ENCODE data around the gene CEL. TPM values are rescaled to one million over a fixed set of nuclear protein-coding genes. Genes with fewer than 3 reads are reported as not detected.

Gene CEL
- total RNA-seq, 2 donors from 2014 or later: 1.2 to 4.2 TPM

DNA sequence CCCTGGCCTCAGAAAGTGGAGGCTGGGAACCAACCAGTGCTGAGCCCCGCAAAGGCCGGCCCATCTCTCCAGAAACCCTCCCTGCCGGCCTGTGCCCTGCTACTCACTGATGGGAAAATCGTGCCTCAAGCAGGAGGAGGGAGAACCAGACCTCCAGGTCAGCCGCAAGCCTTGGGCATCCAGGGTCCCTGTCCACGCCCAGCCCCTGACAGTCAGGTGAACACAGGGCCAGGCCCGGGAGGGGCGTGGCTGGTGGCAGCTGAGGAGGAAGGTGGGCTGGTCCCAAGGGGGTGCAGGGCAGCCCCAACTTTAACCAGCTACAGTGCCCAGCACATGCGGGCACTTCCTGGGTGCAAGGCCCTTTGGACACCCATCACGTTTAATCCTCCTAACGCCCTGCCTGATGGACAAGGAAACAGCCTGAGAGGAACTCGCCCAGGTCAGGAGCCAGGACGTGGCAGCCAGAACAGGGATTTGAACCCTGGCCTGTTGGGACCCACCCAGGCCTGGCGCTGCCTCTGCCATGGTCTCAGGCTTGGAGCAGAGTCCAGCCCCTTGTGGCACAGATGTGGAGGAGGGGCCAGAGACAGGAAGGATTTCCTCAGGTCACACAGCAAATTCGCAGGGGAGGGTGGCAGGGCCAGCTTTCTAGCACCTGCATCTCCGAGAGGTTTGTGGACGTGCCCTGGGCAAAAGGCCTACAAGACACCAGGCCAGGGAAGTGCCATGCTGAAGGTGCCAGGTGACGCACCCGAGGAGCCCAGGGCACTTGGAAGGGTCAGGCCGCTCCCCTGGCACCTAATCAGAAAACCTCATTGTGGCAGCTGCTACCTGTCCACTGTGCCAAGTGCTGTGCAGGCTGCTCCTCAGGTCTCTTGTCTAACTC, 54.8 kb downstream of the CEL start:
- ATAC-seq (replicated peaks): no peak
- Mint-ChIP-seq H3K9me3 (no peaks in the 10 kb centered on the region), H3K4me1 (peaks cover 30% of the 10 kb centered on the region), H3K36me3 (ENCODE audit: low read depth) (peaks cover 62% of the 10 kb centered on the region), H3K27me3 (no peaks in the 10 kb centered on the region), H3K27ac (peak overlapping the region; percentile 93), H3K4me3 (peak overlapping the region; percentile 85)

- H3K27ac Mint-ChIP-seq: peak overlapping the region; percentile 71
- peak overlapping the region; percentile 85 for H3K4me3 Mint-ChIP-seq
- H3K27me3 Mint-ChIP-seq: no peaks in the 10 kb centered on the region
- no peaks in the 10 kb centered on the region for H3K9me3 Mint-ChIP-seq
- H3K36me3 Mint-ChIP-seq (ENCODE audit: low read depth): peaks cover 56% of the 10 kb centered on the region
- peaks cover 34% of the 10 kb centered on the region for H3K4me1 Mint-ChIP-seq
- no peak for ATAC-seq (replicated peaks)
These were observed 55.7 kb downstream of the CEL start for GRCh38 chr9:133117271-133118178.

GRCh38 chr9:133118179-133118520, 56.4 kb downstream of the CEL start:
- Mint-ChIP-seq H3K9me3 (no peaks in the 10 kb centered on the region), H3K27me3 (no peaks in the 10 kb centered on the region), H3K4me1 (peaks cover 34% of the 10 kb centered on the region), H3K4me3 (peak overlapping the region; percentile 85), H3K36me3 (ENCODE audit: low read depth) (peaks cover 51% of the 10 kb centered on the region), H3K27ac (peak overlapping the region; percentile 71)
- ATAC-seq (replicated peaks): no peak

- H3K4me1 Mint-ChIP-seq: peaks cover 31% of the 10 kb centered on the region
- H3K9me3 Mint-ChIP-seq: no peaks in the 10 kb centered on the region
- no peak for ATAC-seq (replicated peaks)
- peak overlapping the region; percentile 85 for H3K4me3 Mint-ChIP-seq
- no peaks in the 10 kb centered on the region for H3K27me3 Mint-ChIP-seq
- peaks cover 46% of the 10 kb centered on the region for H3K36me3 Mint-ChIP-seq (ENCODE audit: low read depth)
- peak overlapping the region; percentile 50 for H3K27ac Mint-ChIP-seq
These were observed 56.8 kb downstream of the CEL start for GRCh38 chr9:133118568-133118967.

- Mint-ChIP-seq H3K9me3 (no peaks in the 10 kb centered on the region), H3K27ac (peak overlapping the region; percentile 59), H3K27me3 (no peaks in the 10 kb centered on the region), H3K4me3 (peak overlapping the region; percentile 85), H3K4me1 (peaks cover 37% of the 10 kb centered on the region), H3K36me3 (ENCODE audit: low read depth) (peaks cover 48% of the 10 kb centered on the region)
- no peak for ATAC-seq (replicated peaks)
These were observed 57.5 kb downstream of the CEL start for GRCh38 chr9:133119103-133119845.

- H3K4me3 Mint-ChIP-seq: peak overlapping the region; percentile 85
- ATAC-seq (replicated peaks): no peak
- H3K36me3 Mint-ChIP-seq (ENCODE audit: low read depth): peaks cover 52% of the 10 kb centered on the region
- H3K9me3 Mint-ChIP-seq: no peaks in the 10 kb centered on the region
- no peaks in the 10 kb centered on the region for H3K27me3 Mint-ChIP-seq
- peak overlapping the region; percentile 59 for H3K27ac Mint-ChIP-seq
- peaks cover 38% of the 10 kb centered on the region for H3K4me1 Mint-ChIP-seq
These were observed 58.2 kb downstream of the CEL start for GRCh38 chr9:133119846-133120500.

- H3K36me3 Mint-ChIP-seq (ENCODE audit: low read depth): peaks cover 55% of the 10 kb centered on the region
- peak overlapping the region; percentile 59 for H3K27ac Mint-ChIP-seq
- no peak for ATAC-seq (replicated peaks)
- no peaks in the 10 kb centered on the region for H3K9me3 Mint-ChIP-seq
- H3K4me1 Mint-ChIP-seq: peaks cover 36% of the 10 kb centered on the region
- H3K27me3 Mint-ChIP-seq: no peaks in the 10 kb centered on the region
- H3K4me3 Mint-ChIP-seq: peak overlapping the region; percentile 85
These were observed 58.9 kb downstream of the CEL start for GRCh38 chr9:133120501-133121197.

Other genes starting within 250 kb of the CEL start
- gene AK8, start 183.7 kb upstream of the CEL start, total RNA-seq: under 1 TPM in 1 of 2 donors, not detected in 1; 0.66 TPM
- gene SPACA9, start 183.1 kb upstream of the CEL start, total RNA-seq: 1 to 10 TPM in 1 of 2 donors, under 1 TPM in 1; 0.95 to 1.3 TPM
- 10 to 100 TPM; 31.2 to 45.4 TPM for gene TSC1, start 117.4 kb upstream of the CEL start, total RNA-seq
- not detected for gene GFI1B, start 83.3 kb upstream of the CEL start, total RNA-seq
- 100 to 1,000 TPM in 1 of 2 donors, 10 to 100 TPM in 1; 83.3 to 118 TPM for gene GTF3C5, start 31.0 kb upstream of the CEL start, total RNA-seq
- gene RALGDS, start 59.3 kb downstream of the CEL start, total RNA-seq: 100 to 1,000 TPM; 101 to 156 TPM
- 1 to 10 TPM; 2.8 to 7.2 TPM for gene GBGT1, start 101.9 kb downstream of the CEL start, total RNA-seq
- not detected for gene OBP2B, start 147.3 kb downstream of the CEL start, total RNA-seq
- not detected for gene ABO, start 213.2 kb downstream of the CEL start, total RNA-seq

Measured in activated T-helper 17 cell treated with anti-CD3 and anti-CD28 coated beads, Interleukin-2, amount 50 U/mL, for 72 hours (primary cell).